GM19372 (cell line): ENCODE results near the gene ZNF141.
"Not testable (repeated sequence)": the region's sequence is repeated elsewhere in the genome, so short reads cannot be mapped to it uniquely, and the experiment has no call there.

Experiments
- ATAC-seq: cut with Tn5 transposase; IDR thresholded peaks from one replicate; pipeline ENCODE4 v1.9.1; 2021; ENCODE audit warnings: mild to moderate bottlenecking, low read depth, moderate library complexity; ENCODE audit not compliant: unreplicated experiment

Gene ZNF141

DNA sequence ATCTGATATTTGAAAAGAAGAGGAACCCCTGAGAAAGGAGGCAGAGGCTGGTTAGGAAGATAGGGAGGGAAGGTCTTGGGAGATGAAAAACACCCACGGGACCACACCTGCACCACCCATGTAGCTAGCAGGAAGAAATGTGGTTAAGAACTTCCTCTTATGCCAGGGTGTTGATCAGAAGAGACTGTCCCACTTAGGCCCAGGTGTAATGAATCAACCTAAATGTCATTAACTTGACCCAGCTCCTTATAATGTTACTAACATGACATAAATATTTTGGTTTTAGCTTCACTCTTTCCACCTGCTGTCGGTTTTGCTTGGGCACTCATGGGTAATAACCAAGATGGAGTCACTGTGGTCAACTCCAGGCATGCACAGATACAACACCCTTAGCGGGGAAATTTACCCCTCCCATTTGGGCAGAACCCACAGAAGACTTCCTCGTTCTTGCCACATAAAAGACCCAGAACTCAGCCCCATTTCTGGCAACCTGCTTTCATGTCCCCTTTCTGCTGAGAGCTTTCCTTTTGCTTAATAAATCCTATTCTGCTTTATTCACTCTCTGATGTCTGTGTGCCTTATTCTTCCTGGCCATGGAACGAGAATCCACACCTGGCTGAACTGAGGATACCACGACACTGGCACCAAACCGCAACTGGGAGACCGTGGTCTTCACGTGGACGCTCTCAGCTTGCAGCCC lies 46.8 kb downstream of the ZNF141 start:
- ATAC-seq, result no peak

DNA sequence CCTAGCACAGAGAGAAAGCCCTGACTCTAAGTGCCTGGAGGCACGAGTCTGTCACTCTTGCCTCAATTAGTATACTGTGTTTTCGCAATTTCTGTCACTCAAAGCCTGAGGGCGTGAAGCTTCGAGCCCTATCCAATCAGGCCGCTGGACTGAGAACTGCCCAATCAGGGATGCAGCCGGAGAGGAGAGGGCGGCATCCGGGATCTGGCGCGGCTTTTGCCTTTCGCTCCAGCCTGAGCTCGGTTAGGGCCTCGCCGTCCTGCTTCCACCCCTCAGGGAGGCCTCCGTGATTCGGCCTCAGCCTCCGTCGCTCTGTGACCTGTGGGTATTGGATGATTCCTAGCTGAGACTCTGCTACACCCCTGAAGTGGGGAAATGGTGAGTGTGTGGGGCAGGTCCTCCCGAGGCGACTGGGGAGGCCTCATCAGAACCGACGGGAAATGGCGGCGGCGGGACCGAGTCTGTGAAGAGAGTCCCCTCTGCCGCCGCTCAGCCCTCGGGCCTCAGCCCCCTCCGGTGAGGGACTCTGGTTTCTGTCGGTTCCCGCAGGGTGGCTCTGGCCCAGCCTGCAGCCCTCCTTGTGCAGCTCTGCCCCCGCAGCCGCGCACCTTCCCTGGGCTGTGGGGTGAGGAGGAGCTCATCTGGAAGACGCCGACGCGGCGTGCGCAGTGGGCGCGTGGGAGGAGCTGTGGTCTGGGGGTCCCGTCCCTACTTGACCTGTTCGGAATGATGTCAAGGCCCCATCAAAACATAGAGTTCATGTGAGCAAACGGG lies 48.5 kb downstream of the ZNF141 start:
- ATAC-seq, result no peak

DNA sequence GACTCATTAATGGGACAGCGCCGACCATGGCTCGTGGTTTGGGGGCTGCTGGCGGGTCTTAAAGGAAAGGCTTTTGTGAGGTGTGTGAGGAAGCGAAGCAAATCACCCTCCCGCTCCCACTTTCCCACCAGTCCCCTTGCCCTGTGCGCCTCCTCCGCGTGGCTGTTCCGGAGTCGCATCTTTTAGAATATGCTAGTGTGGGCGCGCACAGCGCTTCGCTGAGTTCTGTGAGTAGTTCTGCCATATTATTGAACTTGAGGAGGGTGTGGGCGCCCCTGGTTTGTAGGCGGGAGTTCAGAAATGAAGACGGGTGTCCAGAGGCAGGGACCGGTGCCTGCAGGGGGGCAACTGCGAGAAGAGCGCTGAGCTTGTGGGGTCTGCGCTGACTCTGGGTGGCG lies 49.1 kb downstream of the ZNF141 start:
- ATAC-seq, result no peak

DNA sequence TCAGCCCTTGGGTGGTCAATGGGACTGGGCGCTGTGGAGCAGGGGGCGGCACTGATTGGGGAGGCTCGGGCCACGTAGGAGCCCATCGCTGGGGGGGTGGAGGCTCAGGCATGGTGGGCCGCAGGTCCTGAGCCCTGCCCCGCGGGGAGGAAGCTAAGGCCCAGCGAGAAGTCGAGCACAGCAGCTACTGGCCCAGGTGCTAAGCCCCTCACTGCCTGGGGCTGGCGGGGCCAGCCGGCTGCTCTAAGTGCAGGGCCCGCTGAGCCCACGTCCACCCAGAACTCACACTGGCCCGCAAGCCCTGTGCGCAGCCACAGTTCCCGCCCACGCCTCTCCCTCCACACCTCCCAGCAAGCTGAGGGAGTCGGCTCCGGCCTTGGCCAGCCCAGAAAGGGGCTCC lies 66.4 kb downstream of the ZNF141 start:
- no peak for ATAC-seq

DNA sequence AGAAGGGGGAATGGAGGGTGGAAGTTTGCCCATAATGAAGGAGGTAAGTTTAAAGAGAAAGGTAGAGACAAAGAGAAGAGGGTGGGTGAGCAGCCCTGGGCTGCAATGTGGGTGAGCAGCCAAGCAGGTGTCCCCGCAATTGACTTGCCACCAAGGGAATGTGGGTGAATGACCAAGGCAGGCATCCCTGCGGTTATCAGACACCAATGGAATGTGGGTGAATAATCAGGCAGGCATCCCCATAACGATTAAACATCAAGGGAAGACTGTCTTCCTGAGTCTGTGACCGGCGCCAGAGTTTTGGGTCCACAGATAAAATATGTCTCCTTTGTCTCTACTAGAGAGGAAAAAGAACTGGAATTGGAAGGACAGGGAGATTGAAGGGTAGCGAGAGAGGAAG lies 70.7 kb downstream of the ZNF141 start:
- not testable (repeated sequence) for ATAC-seq

DNA sequence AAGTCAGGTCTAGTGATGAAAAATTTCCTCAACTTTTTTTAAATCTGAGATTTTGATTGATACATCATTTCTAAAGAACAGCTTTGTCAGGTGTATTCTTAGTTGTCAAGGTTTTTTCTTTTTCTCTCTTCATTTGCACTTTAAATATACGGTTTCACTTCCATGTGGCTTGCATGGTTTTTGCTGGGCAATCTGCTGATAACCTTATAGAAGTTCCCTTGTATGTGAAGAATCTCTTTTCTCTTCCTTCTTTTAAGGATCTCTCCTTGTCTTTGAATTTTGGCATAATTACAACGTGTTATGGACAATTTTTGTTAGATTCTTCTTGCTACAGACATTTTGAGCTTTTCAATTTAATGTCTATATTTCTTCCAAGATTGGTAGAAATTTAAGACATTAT lies 85.0 kb downstream of the ZNF141 start:
- ATAC-seq, result no peak
